Skeletal muscle satellite cell (primary cell): ENCODE measurements around the gene NPAS2.

Experiments
- H3K27me3 ChIP-seq: 2 replicates; pipeline ENCODE4 v1.7.0; 2013; ENCODE audit warnings: low read length; ENCODE audit not compliant: control insufficient read depth, insufficient read depth
- H3K36me3 ChIP-seq: 2 replicates; pipeline ENCODE4 v1.7.0; 2013; ENCODE audit warnings: mild to moderate bottlenecking, control low read depth, low read length; ENCODE audit not compliant: insufficient read depth
- H3K4me1 ChIP-seq: 2 replicates; pipeline ENCODE4 v1.7.0; 2013; ENCODE audit warnings: low read length; ENCODE audit not compliant: control insufficient read depth, insufficient read depth
- H3K4me2 ChIP-seq: 2 replicates; pipeline ENCODE4 v1.7.0; 2013; ENCODE audit warnings: mild to moderate bottlenecking, low read length
- H3K4me3 ChIP-seq: 2 replicates; pipeline ENCODE4 v1.7.0; 2013; ENCODE audit warnings: low read length
- H3K9ac ChIP-seq: 2 replicates; pipeline ENCODE4 v1.7.0; 2013; ENCODE audit warnings: mild to moderate bottlenecking, low read depth, low read length, moderate library complexity
- H3K9me3 ChIP-seq: replicated peaks from 2 replicates; pipeline ENCODE4 v1.7.0; 2013; ENCODE audit warnings: mild to moderate bottlenecking, control low read depth, low read length

Gene NPAS2

GRCh38 chr2:100783987-100784386 is 36.0 kb upstream of the NPAS2 start:
- no peaks in the 10 kb centered on the region for H3K36me3 ChIP-seq
- H3K4me1 ChIP-seq, result peaks cover 31% of the 10 kb centered on the region
- H3K4me3 ChIP-seq, result no peak overlapping the region
- no peaks in the 10 kb centered on the region for H3K9me3 ChIP-seq
- H3K9ac ChIP-seq, result no peak overlapping the region
- no peak overlapping the region for H3K4me2 ChIP-seq
- H3K27me3 ChIP-seq, result no peaks in the 10 kb centered on the region

- Histone ChIP-seq H3K27me3 (no peaks in the 10 kb centered on the region), H3K9me3 (no peaks in the 10 kb centered on the region), H3K4me1 (peaks cover 31% of the 10 kb centered on the region), H3K36me3 (no peaks in the 10 kb centered on the region), H3K4me3 (no peak overlapping the region), H3K9ac (no peak overlapping the region), H3K4me2 (no peak overlapping the region)
Measured at GRCh38 chr2:100784681-100785080, 35.3 kb upstream of the NPAS2 start.

DNA sequence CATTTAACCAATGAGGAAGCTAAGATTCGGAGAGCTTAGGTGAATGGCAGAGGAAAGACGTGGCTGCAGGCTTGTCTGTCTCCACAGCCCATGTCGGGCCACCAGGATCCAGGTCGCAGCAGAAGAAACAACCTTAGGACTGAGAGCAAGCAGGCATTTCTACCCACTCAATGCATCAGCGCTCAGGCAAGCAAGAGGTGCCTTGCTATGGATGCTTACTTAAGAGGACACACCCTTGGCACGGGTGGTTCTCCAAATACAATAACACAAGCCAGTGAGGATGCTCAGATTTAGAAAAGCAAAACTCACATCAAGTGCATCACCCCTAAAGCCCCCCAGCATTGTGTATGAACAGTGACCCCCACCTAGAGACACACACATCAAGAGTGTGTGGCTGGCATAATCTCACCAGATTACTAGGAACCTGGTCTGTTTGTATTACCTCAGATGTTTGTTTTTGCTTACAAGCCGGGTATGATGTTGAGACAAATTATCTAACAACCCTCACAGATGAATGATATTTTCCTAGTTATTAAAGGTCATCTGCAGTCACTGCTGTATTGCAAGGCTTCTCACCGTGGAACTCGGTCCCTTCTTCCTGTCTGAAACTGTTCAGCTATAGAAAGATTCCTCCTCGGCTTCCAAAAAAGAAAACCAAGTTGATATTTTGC is 34.2 kb upstream of the NPAS2 start:
- peaks cover 26% of the 10 kb centered on the region for H3K4me1 ChIP-seq
- H3K27me3 ChIP-seq, result no peaks in the 10 kb centered on the region
- no peaks in the 10 kb centered on the region for H3K9me3 ChIP-seq
- H3K4me3 ChIP-seq, result peak overlapping the region; percentile 31
- H3K36me3 ChIP-seq, result no peaks in the 10 kb centered on the region
- H3K4me2 ChIP-seq, result peak overlapping the region; percentile 72
- peak overlapping the region; percentile 65 for H3K9ac ChIP-seq

- H3K36me3 ChIP-seq, result no peaks in the 10 kb centered on the region
- peak overlapping the region; percentile 72 for H3K4me2 ChIP-seq
- H3K4me3 ChIP-seq, result peak overlapping the region; percentile 31
- peaks cover 23% of the 10 kb centered on the region for H3K4me1 ChIP-seq
- H3K9me3 ChIP-seq, result no peaks in the 10 kb centered on the region
- H3K9ac ChIP-seq, result peak overlapping the region; percentile 65
- no peaks in the 10 kb centered on the region for H3K27me3 ChIP-seq
Measured at GRCh38 chr2:100786297-100786658, 33.7 kb upstream of the NPAS2 start.

GRCh38 chr2:100786985-100787384 is 33.0 kb upstream of the NPAS2 start:
- no peaks in the 10 kb centered on the region for H3K27me3 ChIP-seq
- H3K4me1 ChIP-seq, result peaks cover 23% of the 10 kb centered on the region
- H3K9ac ChIP-seq, result peak overlapping the region; percentile 41
- H3K9me3 ChIP-seq, result no peaks in the 10 kb centered on the region
- H3K4me3 ChIP-seq, result peak overlapping the region; percentile 16
- H3K36me3 ChIP-seq, result no peaks in the 10 kb centered on the region
- H3K4me2 ChIP-seq, result peak overlapping the region; percentile 72

GRCh38 chr2:100789361-100789760 is 30.6 kb upstream of the NPAS2 start:
- Histone ChIP-seq H3K27me3 (no peaks in the 10 kb centered on the region), H3K9me3 (no peaks in the 10 kb centered on the region), H3K4me3 (no peak overlapping the region), H3K4me2 (no peak overlapping the region), H3K36me3 (no peaks in the 10 kb centered on the region), H3K9ac (no peak overlapping the region), H3K4me1 (peaks cover 23% of the 10 kb centered on the region)

GRCh38 chr2:100791294-100791935 is 28.5 kb upstream of the NPAS2 start:
- Histone ChIP-seq H3K9ac (no peak overlapping the region), H3K36me3 (no peaks in the 10 kb centered on the region), H3K27me3 (no peaks in the 10 kb centered on the region), H3K4me1 (peaks cover 7% of the 10 kb centered on the region), H3K9me3 (no peaks in the 10 kb centered on the region), H3K4me3 (no peak overlapping the region), H3K4me2 (no peak overlapping the region)

DNA sequence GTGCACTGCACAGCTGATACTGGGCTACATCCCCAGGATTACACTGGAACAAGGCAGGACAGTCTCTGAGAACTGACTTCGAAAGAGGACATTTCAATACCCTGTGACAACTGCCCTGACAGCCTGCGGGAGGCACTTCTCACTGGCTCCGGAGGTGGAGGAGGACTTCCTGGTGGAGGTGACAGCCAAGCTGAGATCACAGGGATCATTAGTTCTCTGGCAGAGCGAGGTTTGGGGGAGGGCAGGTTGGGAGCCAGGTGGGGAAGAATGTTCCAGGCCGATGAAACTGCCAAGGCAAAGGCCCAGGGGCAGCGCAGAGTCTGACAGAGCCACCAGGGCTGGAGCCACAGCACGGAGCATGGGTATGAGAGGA is 28.0 kb upstream of the NPAS2 start:
- no peak overlapping the region for H3K4me3 ChIP-seq
- no peaks in the 10 kb centered on the region for H3K9me3 ChIP-seq
- H3K4me2 ChIP-seq, result no peak overlapping the region
- H3K4me1 ChIP-seq, result peaks cover 2% of the 10 kb centered on the region
- H3K36me3 ChIP-seq, result no peaks in the 10 kb centered on the region
- no peak overlapping the region for H3K9ac ChIP-seq
- H3K27me3 ChIP-seq, result no peaks in the 10 kb centered on the region

- no peaks in the 10 kb centered on the region for H3K9me3 ChIP-seq
- no peaks in the 10 kb centered on the region for H3K27me3 ChIP-seq
- no peaks in the 10 kb centered on the region for H3K36me3 ChIP-seq
- no peak overlapping the region for H3K4me3 ChIP-seq
- H3K4me1 ChIP-seq, result no peaks in the 10 kb centered on the region
- H3K4me2 ChIP-seq, result no peak overlapping the region
- H3K9ac ChIP-seq, result no peak overlapping the region
Measured at GRCh38 chr2:100793220-100793619, 26.7 kb upstream of the NPAS2 start.

DNA sequence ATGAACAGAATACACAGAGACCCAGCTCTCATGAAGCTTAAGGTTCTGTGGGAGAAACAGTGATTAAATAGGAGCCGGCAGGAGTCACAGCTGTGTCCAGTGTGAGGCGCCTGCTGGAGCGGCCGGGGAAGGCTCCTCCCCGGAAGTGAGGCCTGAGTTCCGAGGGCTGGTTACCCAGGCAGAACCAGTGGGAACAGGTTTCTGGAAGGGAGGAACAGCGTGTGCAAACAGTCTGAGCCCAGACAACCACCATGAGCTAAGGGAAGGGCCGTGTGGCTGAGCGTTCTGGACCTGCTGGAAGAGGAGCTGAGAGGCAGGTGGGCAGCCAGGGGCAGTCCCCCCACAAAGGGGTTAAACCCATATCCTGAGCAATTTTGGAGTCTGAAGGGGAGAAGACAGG is 26.0 kb upstream of the NPAS2 start:
- Histone ChIP-seq H3K9ac (no peak overlapping the region), H3K36me3 (no peaks in the 10 kb centered on the region), H3K4me1 (no peaks in the 10 kb centered on the region), H3K4me2 (no peak overlapping the region), H3K27me3 (no peaks in the 10 kb centered on the region), H3K9me3 (no peaks in the 10 kb centered on the region), H3K4me3 (no peak overlapping the region)

DNA sequence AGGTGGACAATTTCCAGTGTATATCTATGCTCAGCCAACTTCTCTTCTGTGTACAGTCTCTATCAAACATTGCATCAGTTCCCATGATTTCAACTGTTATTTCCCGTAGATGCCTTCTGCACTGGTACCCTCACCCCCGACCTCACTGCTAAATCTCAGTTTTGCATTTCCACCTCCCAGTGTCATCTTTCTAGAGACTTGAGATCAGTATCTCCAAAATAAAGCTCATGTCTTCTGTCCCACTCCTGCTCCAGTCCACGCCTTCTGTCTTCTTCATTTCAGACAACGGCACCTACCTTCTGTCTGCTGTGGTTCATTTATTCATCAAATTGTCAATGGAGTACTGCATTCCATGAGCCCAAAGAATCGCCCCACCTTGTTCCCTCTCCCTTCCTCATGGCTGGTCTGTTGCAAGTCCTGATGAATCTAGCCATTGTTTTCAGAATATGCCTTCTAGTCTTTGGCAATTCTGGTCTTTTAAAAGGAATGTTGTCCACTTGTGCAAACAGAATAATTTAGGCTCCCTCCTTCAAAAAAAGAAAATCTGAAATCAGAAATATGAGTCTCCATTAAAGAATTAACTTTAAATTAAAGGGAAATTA is 23.3 kb upstream of the NPAS2 start:
- Histone ChIP-seq H3K9me3 (no peaks in the 10 kb centered on the region), H3K4me3 (no peak overlapping the region), H3K4me1 (peaks cover 14% of the 10 kb centered on the region), H3K27me3 (no peaks in the 10 kb centered on the region), H3K4me2 (no peak overlapping the region), H3K9ac (no peak overlapping the region), H3K36me3 (no peaks in the 10 kb centered on the region)

DNA sequence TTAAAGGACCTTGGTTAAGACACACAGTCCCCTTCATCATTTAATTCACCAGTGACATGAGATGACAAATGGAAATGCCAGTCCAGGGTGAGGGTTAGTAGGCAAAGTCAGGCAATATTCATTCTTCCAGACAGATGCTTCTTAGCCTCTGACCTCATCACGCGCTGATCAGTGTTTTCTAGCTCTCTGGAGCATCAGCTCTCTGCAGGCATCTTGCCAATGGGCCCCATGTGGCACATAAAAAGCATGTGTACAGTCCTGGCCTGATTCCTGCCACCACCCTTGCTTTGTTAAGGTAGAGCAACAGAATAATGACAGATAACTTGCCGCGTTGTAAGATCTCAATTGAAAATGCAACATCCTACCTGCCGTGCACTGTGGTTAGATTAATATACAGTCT is 20.3 kb upstream of the NPAS2 start:
- Histone ChIP-seq H3K9me3 (no peaks in the 10 kb centered on the region), H3K9ac (no peak overlapping the region), H3K27me3 (no peaks in the 10 kb centered on the region), H3K4me2 (no peak overlapping the region), H3K4me3 (no peak overlapping the region), H3K36me3 (no peaks in the 10 kb centered on the region), H3K4me1 (peaks cover 18% of the 10 kb centered on the region)
